ENCODE data around the gene PER1. TPM values are rescaled to one million over a fixed set of nuclear protein-coding genes. Genes with fewer than 3 reads are reported as not detected.

PER1 gene
- total and polyA plus RNA-seq, 2 of the 8 experiments (the other 6 are each of a cell fraction or from before 2014, with no cell fraction given) = 9.6 to 38.0 TPM

- TF ChIP-seq ATF2 (IDR thresholded peaks at IDR 0.05; ENCODE audit: low read length) (no peak), SIRT6 (IDR thresholded peaks at IDR 0.05; ENCODE audit: low read length) (no peak), POU5F1 (IDR thresholded peaks at IDR 0.05; ENCODE audit: low read depth, low read length) (no peak), HDAC6 (IDR thresholded peaks at IDR 0.05; ENCODE audit: low read depth, low read length) (no peak), SAP30 (IDR thresholded peaks at IDR 0.05; ENCODE audit: insufficient read depth, insufficient replicate concordance, low read length) (no peak)
Measured at GRCh38 chr17:8105957-8106398, 46.2 kb downstream of the PER1 start (continued).

All from H1 (cell line).